OCI-LY3 (cell line): ENCODE data around the gene CSN3.
"Not testable (repeated sequence)": the region's sequence is repeated elsewhere in the genome, so short reads cannot be mapped to it uniquely, and the experiment has no call there.

ENCODE experiments used
- EZH2phosphoT487 ChIP-seq: fragments of 200-600 bp; shearing (Covaris generic); IDR thresholded peaks from 2 replicates; pipeline ENCODE4 v1.6.1; 2018; ENCODE audit warnings: antibody characterized with exemption, mixed run types, low read depth
- TF ChIP-seq, protein P1 (sequence below): fragments of 200-600, 300-600 bp; sonication (generic); IDR thresholded peaks from 2 replicates; pipeline ENCODE4 v1.5.1; 2014; ENCODE audit warnings: antibody characterized with exemption, low read length, low read depth

DNA sequence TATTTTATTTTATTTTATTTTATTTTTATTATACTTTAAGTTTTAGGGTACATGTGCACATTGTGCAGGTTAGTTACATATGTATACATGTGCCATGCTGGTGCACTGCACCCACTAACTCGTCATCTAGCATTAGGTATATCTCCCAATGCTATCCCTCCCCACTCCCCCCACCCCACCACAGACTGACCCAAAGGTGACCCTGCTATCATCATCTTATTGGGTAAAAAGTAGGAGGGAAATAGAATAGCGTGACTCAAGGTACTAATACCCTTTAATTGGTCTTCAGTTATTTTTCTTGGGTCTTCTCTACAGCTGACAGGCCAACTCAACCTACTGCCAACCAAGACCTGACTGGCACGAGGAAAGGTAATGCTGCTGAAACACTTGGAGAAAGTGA, at the start of gene CSN3:
- TF ChIP-seq, protein P1, sequence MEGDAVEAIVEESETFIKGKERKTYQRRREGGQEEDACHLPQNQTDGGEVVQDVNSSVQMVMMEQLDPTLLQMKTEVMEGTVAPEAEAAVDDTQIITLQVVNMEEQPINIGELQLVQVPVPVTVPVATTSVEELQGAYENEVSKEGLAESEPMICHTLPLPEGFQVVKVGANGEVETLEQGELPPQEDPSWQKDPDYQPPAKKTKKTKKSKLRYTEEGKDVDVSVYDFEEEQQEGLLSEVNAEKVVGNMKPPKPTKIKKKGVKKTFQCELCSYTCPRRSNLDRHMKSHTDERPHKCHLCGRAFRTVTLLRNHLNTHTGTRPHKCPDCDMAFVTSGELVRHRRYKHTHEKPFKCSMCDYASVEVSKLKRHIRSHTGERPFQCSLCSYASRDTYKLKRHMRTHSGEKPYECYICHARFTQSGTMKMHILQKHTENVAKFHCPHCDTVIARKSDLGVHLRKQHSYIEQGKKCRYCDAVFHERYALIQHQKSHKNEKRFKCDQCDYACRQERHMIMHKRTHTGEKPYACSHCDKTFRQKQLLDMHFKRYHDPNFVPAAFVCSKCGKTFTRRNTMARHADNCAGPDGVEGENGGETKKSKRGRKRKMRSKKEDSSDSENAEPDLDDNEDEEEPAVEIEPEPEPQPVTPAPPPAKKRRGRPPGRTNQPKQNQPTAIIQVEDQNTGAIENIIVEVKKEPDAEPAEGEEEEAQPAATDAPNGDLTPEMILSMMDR: not testable (repeated sequence)
- TF ChIP-seq EZH2phosphoT487: not testable (repeated sequence)
